GM12801 (cell line): ENCODE results near the gene SSU72.

Source experiments
- CTCF ChIP-seq: IDR thresholded peaks from one replicate; pipeline ENCODE4 v1.5.1; 2011; ENCODE audit warnings: control low read depth; ENCODE audit not compliant: insufficient read length; ENCODE audit errors: extremely low read depth

The SSU72 gene

GRCh38 chr1:1534401-1535154 is 40.1 kb downstream of the SSU72 start:
- TF ChIP-seq CTCF, result no peak

GRCh38 chr1:1531947-1532346 is 42.7 kb downstream of the SSU72 start:
- TF ChIP-seq CTCF, result no peak

GRCh38 chr1:1529936-1530335 is 44.7 kb downstream of the SSU72 start:
- no peak for TF ChIP-seq CTCF

GRCh38 chr1:1529321-1529720 is 45.3 kb downstream of the SSU72 start:
- no peak for TF ChIP-seq CTCF

GRCh38 chr1:1528301-1529267 is 46.1 kb downstream of the SSU72 start:
- no peak for TF ChIP-seq CTCF

GRCh38 chr1:1527092-1527816 is 47.4 kb downstream of the SSU72 start:
- TF ChIP-seq CTCF, result no peak

- TF ChIP-seq CTCF, result no peak
These were observed 53.3 kb downstream of the SSU72 start for GRCh38 chr1:1521331-1521730.
